Neural crest cell (in vitro differentiated cells): ENCODE measurements around the gene MCCC1. TPM values are rescaled to one million over a fixed set of nuclear protein-coding genes. Genes with fewer than 3 reads are reported as not detected.
A peak's percentile ranks its signal among the peaks of the same experiment; 100 is the strongest.

Experiments
- DNase-seq: peaks from one replicate; pipeline ENCODE4 v3.0.0; 2021; ENCODE audit warnings: low read depth, mixed read lengths, low spot score
- H3K27ac Mint-ChIP-seq: one replicate; pipeline ENCODE4 v1.8.0; 2021; ENCODE audit warnings: mild to moderate bottlenecking, mixed read lengths; ENCODE audit not compliant: unreplicated experiment
- H3K27me3 Mint-ChIP-seq: 2 replicates; pipeline ENCODE4 v1.8.0; 2021; ENCODE audit warnings: low read depth, mild to moderate bottlenecking, mixed read lengths
- H3K36me3 Mint-ChIP-seq: 2 replicates; pipeline ENCODE4 v1.8.0; 2021; ENCODE audit warnings: low read depth, mild to moderate bottlenecking, mixed read lengths
- H3K4me1 Mint-ChIP-seq: 2 replicates; pipeline ENCODE4 v1.8.0; 2021; ENCODE audit warnings: mixed read lengths
- H3K4me3 Mint-ChIP-seq: one replicate; pipeline ENCODE4 v1.8.0; 2021; ENCODE audit warnings: mild to moderate bottlenecking, mixed read lengths
- H3K9me3 Mint-ChIP-seq: 2 replicates; pipeline ENCODE4 v1.8.0; 2021; ENCODE audit warnings: mixed read lengths
- CTCF ChIP-seq: fragments of 200-600 bp; sonication (generic); conservative IDR thresholded peaks from 2 replicates; pipeline ENCODE4 v1.5.0; 2021; ENCODE audit warnings: antibody characterized with exemption, mild to moderate bottlenecking
- total RNA-seq: library from RNA; stranded (reverse); gene quantifications from 2 replicates; pipeline ENCODE4 v1.2.1, GENCODE V29; 2021

MCCC1 gene
- total RNA-seq, 1 donor from 2014 or later: 30.6 TPM

- Mint-ChIP-seq H3K27ac (peak overlapping the region; percentile 4), H3K27me3 (no peaks in the 10 kb centered on the region), H3K4me3 (peak overlapping the region; percentile 35), H3K36me3 (no peaks in the 10 kb centered on the region), H3K9me3 (no peaks in the 10 kb centered on the region), H3K4me1 (peaks cover 24% of the 10 kb centered on the region)
- no peak for TF ChIP-seq CTCF
- DNase-seq: no peak
These were observed 1.1 kb upstream of the MCCC1 start for GRCh38 chr3:183100376-183100775.

- H3K27me3 Mint-ChIP-seq: no peaks in the 10 kb centered on the region
- peaks cover 24% of the 10 kb centered on the region for H3K4me1 Mint-ChIP-seq
- no peaks in the 10 kb centered on the region for H3K36me3 Mint-ChIP-seq
- H3K9me3 Mint-ChIP-seq: no peaks in the 10 kb centered on the region
- DNase-seq: no peak
- peak overlapping the region; percentile 96 for H3K4me3 Mint-ChIP-seq
- peak overlapping the region; percentile 98 for H3K27ac Mint-ChIP-seq
- no peak for TF ChIP-seq CTCF
These were observed 525 bp upstream of the MCCC1 start for GRCh38 chr3:183099838-183100204.

- Mint-ChIP-seq H3K36me3 (no peaks in the 10 kb centered on the region), H3K27me3 (no peaks in the 10 kb centered on the region), H3K4me3 (peak overlapping the region; percentile 96), H3K4me1 (peaks cover 24% of the 10 kb centered on the region), H3K27ac (peak overlapping the region; percentile 97), H3K9me3 (no peaks in the 10 kb centered on the region)
- TF ChIP-seq CTCF: no peak
- DNase-seq: no peak
These were observed 715 bp downstream of the MCCC1 start for GRCh38 chr3:183098536-183099025.

GRCh38 chr3:183094711-183095110 lies 4.6 kb downstream of the MCCC1 start:
- no peaks in the 10 kb centered on the region for H3K27me3 Mint-ChIP-seq
- H3K27ac Mint-ChIP-seq: no peak overlapping the region

GRCh38 chr3:183092256-183092655 lies 7.0 kb downstream of the MCCC1 start:
- Mint-ChIP-seq H3K27me3 (no peaks in the 10 kb centered on the region), H3K27ac (no peak overlapping the region), H3K4me3 (no peak overlapping the region), H3K4me1 (no peaks in the 10 kb centered on the region), H3K9me3 (no peaks in the 10 kb centered on the region), H3K36me3 (peaks cover 18% of the 10 kb centered on the region)
- DNase-seq: no peak
- no peak for TF ChIP-seq CTCF

More at GRCh38 chr3:183094711-183095110, 4.6 kb downstream of the MCCC1 start:
- H3K36me3 Mint-ChIP-seq: peaks cover 9% of the 10 kb centered on the region
- no peak for TF ChIP-seq CTCF
- H3K4me3 Mint-ChIP-seq: no peak overlapping the region
- no peak for DNase-seq
- H3K9me3 Mint-ChIP-seq: no peaks in the 10 kb centered on the region
- H3K4me1 Mint-ChIP-seq: peaks cover 19% of the 10 kb centered on the region

GRCh38 chr3:183087184-183087583 lies 12.1 kb downstream of the MCCC1 start:
- no peak overlapping the region for H3K4me3 Mint-ChIP-seq
- no peaks in the 10 kb centered on the region for H3K9me3 Mint-ChIP-seq
- H3K27me3 Mint-ChIP-seq: no peaks in the 10 kb centered on the region
- peak overlapping the region; percentile 84 for H3K27ac Mint-ChIP-seq
- no peaks in the 10 kb centered on the region for H3K4me1 Mint-ChIP-seq
- TF ChIP-seq CTCF: no peak
- peaks cover 29% of the 10 kb centered on the region for H3K36me3 Mint-ChIP-seq
- no peak for DNase-seq
